ENCODE results near the gene HMGCLL1.

Gene HMGCLL1

GRCh38 chr6:55450005-55450404, 129.0 kb downstream of the HMGCLL1 start:
- DNase-seq (ENCODE audit: low read depth in 1 of 2, low spot score in 1 of 2) = no peak
- in situ Hi-C loops (cut with HindIII; ENCODE audit: low pct_unique_long_range_greater_than_20kb, low sequenced_read_pairs) = no loop called here

GRCh38 chr6:55449225-55449624, 129.8 kb downstream of the HMGCLL1 start:
- peak in 1 of 2 experiments; percentile 57 for DNase-seq (ENCODE audit: low read depth in 1 of 2, low spot score in 1 of 2)
- in situ Hi-C loops (cut with HindIII; ENCODE audit: low pct_unique_long_range_greater_than_20kb, low sequenced_read_pairs) = no loop called here
- TF ChIP-seq JUND (IDR thresholded peaks at IDR 0.05; ENCODE audit: low read depth) = no peak

More at GRCh38 chr6:55450005-55450404, 129.0 kb downstream of the HMGCLL1 start:
- no peak for TF ChIP-seq JUND (IDR thresholded peaks at IDR 0.05; ENCODE audit: low read depth)

DNA sequence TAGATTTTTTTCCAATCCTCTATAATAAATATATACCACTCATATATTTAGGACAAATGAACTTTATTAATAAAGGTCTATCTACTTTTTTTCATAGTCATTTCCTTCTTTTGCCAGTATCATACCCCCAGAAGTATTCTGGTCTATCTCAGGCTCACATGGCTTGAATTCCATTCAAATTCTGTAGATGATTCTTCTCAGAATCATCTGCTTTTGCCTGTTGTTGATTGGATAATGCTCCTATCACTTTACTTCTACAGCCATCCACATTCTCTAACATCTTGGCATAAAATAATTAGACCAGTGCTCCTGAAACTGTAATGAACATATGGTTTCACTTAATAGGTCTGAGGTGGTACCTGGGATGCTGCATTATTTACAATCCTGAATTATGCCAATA, 130.5 kb downstream of the HMGCLL1 start:
- in situ Hi-C loops (cut with HindIII; ENCODE audit: low pct_unique_long_range_greater_than_20kb, low sequenced_read_pairs) = no loop called here
- TF ChIP-seq JUND (IDR thresholded peaks at IDR 0.05; ENCODE audit: low read depth) = no peak
- DNase-seq (ENCODE audit: low read depth in 1 of 2, low spot score in 1 of 2) = no peak

DNA sequence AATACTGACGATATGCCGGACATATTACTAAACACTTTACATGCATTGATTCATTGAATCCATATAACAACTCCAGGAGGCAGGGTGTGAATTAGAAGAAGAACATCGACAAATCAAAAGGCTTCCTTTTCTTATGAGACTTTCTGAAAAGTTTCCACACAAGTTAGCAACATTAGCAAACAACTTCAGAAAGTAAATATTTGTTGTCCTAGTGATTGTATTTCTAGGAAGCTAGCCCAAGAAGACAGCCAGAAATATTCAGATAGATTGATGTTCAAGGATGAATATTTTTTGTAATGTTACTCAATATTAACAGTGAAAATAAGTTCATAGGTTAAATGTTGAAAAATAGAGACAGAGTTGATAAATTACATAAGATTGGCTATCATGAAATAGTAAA, 131.1 kb downstream of the HMGCLL1 start:
- in situ Hi-C loops (cut with HindIII; ENCODE audit: low pct_unique_long_range_greater_than_20kb, low sequenced_read_pairs) = no loop called here
- DNase-seq (ENCODE audit: low read depth in 1 of 2, low spot score in 1 of 2) = peak in 1 of 2 experiments; percentile 13
- no peak for TF ChIP-seq JUND (IDR thresholded peaks at IDR 0.05; ENCODE audit: low read depth)

DNA sequence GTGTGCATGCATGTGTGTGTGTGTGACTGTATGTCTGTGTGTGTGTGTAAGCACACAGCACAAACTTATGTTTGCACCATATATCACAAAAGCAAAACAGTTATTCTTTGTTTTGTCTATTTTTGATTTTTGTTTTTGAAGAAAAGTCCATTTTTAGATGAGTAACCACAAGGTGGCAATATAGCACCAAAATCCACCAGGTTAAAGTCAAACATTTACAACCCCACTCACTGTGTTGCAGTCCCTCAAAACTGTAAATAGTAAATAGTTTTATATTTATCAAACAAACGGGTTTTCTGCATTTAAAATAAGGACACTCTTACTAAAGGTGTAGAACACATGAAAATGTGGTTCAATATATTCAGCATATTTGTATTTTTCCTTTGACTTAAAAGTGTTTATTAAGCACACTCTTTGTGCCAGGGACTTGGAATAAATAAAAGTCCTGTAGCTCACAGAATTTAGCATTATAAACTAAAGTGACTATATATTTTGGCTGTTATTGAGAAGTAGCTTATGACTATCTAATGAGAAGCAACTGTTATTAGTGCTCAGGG, 133.3 kb downstream of the HMGCLL1 start:
- in situ Hi-C loops (cut with HindIII; ENCODE audit: low pct_unique_long_range_greater_than_20kb, low sequenced_read_pairs) = no loop called here
- TF ChIP-seq JUND (IDR thresholded peaks at IDR 0.05; ENCODE audit: low read depth) = no peak
- DNase-seq (ENCODE audit: low read depth in 1 of 2, low spot score in 1 of 2) = peak in 1 of 2 experiments; percentile 52

DNA sequence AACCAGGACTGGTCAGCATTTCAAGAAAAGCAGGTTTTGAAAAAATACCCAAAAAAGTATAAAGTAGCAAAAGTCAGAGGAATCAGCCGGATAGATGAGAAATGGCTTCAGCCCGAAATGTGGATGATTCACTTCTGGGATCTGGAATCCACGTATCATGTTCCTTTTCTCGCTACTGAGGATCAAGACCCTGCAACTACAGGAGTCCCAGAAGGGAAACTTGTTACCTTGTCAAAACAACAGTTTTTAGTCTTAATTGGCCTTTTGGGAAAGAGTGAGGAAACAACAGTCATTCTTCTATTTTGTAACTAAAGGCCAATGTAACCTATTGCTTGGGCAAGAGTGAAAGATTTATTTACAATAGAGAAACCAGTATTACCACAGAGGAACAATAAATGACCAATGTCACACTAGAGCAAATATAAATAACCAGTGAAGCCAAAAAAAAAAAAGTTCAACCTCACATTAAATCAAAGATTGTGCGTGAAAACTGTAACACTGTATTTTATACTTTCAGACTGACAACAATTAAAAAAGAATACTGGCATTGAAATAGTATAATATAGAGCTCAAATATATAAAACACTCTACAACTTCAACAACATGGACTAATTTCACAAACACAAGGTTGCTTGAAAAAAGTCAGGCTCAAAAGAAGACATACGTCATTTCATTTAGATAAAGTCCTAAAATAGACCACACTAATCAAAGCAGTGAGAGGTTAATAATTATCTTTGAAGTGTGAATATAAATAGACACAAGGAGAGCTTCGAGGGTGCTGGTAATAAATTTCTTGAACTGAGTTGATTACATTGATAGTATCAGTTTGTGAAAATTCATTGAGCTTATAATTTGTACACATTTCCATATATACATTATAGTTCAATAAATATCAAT, 135.5 kb downstream of the HMGCLL1 start:
- DNase-seq (ENCODE audit: low read depth in 1 of 2, low spot score in 1 of 2) = peak in 1 of 2 experiments; percentile 33
- in situ Hi-C loops (cut with HindIII; ENCODE audit: low pct_unique_long_range_greater_than_20kb, low sequenced_read_pairs) = no loop called here
- TF ChIP-seq JUND (IDR thresholded peaks at IDR 0.05; ENCODE audit: low read depth) = no peak

DNA sequence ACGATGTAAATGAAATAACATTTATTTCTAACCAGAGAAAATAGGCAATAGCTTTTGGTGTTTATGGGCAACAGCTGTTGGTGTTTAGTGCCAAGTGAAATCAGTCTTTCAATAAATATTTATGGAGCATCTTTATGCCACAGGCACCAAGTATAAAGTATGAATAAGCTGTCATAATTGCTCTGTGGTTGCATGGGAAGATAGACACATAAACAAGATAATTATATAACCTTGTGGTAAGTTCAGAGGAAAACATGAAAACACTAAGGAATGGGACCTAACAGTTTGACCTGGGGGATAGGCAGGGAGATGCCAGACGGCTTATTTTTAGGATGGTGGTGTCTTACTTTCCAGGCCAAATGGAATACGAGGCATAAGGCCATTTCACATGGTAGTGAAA, 140.8 kb downstream of the HMGCLL1 start:
- no peak for DNase-seq (ENCODE audit: low read depth in 1 of 2, low spot score in 1 of 2)
- TF ChIP-seq JUND (IDR thresholded peaks at IDR 0.05; ENCODE audit: low read depth) = no peak
- in situ Hi-C loops (cut with HindIII; ENCODE audit: low pct_unique_long_range_greater_than_20kb, low sequenced_read_pairs) = no loop called here

- no peak for TF ChIP-seq JUND (IDR thresholded peaks at IDR 0.05; ENCODE audit: low read depth)
- no peak for DNase-seq (ENCODE audit: low read depth in 1 of 2, low spot score in 1 of 2)
- in situ Hi-C loops (cut with HindIII; ENCODE audit: low pct_unique_long_range_greater_than_20kb, low sequenced_read_pairs) = no loop called here
Measured at GRCh38 chr6:55437141-55437540, 141.9 kb downstream of the HMGCLL1 start.

DNA sequence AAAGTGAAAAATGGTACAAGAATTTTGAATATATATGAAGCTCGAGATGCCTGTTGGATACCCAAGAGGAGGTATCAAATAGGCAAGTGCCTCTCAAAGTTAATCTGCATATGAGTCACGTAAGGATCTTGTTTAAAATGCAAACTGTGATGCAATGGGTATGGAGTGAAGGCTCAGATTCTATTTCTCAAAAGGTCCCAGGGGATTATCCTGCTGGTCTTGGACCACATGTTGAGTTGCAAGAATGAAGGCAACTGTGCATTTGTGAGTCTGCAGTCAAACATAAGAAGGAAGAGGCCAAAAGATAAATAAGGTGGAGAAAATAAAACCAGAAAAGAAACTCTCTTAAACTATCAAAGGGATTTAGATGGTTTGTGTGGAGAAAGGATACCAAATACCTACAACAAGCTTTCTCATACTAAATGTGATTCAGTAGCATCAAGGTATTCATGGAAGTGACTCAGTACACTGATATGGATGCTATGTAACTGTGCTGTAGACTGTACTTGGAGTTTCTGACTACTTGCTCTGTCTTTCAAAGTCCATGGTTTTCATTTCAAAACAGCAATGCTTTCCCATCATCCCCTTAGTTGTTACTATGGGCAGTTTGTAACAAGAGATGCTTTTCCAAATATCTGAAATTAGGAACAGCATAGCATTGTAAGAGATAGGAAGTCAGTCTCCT, 145.4 kb downstream of the HMGCLL1 start:
- in situ Hi-C loops (cut with HindIII; ENCODE audit: low pct_unique_long_range_greater_than_20kb, low sequenced_read_pairs) = no loop called here
- TF ChIP-seq JUND (IDR thresholded peaks at IDR 0.05; ENCODE audit: low read depth) = no peak
- DNase-seq (ENCODE audit: low read depth in 1 of 2, low spot score in 1 of 2) = peak in 1 of 2 experiments; percentile 7

DNA sequence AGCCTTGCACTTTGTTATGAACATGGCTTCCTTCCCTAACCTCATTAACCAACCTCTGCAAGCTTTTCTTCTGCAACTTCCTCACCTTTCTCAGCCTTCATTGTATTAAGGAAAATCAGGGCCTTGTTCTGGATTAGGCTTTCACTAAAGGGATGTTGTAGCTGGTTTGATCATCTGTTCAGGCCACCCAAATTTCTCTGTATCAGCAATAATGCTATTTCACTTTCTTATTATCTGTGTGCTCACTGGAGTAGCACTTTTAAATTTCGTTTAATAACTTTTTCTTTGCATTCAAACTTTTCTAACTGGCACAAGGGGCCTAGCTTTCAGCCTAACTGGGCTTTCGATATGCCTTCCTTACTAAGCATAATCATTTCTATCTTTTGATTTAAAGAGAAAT, 155.1 kb downstream of the HMGCLL1 start:
- no peak for DNase-seq (ENCODE audit: low read depth in 1 of 2, low spot score in 1 of 2)
- no peak for TF ChIP-seq JUND (IDR thresholded peaks at IDR 0.05; ENCODE audit: low read depth)
- in situ Hi-C loops (cut with HindIII; ENCODE audit: low pct_unique_long_range_greater_than_20kb, low sequenced_read_pairs) = no loop called here

DNA sequence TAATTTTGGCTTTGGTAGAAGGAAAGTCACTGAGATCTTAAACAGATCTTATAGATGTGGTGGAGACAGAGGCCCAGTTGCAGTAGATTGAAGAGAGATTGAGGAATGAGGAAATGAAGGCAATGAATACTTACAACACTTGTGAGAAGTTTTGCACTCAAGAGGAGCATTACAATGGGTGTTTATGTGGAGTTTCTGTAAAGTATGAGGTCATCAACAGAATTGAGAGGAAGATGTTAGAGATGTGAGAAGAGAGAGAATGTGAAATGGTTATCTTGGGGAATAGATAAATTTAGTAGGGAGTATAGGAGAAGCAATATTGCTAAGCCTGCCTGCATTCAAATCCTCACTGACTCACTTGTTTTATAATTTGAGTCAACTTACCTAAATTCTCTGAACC, 168.3 kb downstream of the HMGCLL1 start:
- DNase-seq (ENCODE audit: low read depth in 1 of 2, low spot score in 1 of 2) = no peak
- TF ChIP-seq JUND (IDR thresholded peaks at IDR 0.05; ENCODE audit: low read depth) = no peak
- in situ Hi-C loops (cut with HindIII; ENCODE audit: low pct_unique_long_range_greater_than_20kb, low sequenced_read_pairs) = no loop called here

DNA sequence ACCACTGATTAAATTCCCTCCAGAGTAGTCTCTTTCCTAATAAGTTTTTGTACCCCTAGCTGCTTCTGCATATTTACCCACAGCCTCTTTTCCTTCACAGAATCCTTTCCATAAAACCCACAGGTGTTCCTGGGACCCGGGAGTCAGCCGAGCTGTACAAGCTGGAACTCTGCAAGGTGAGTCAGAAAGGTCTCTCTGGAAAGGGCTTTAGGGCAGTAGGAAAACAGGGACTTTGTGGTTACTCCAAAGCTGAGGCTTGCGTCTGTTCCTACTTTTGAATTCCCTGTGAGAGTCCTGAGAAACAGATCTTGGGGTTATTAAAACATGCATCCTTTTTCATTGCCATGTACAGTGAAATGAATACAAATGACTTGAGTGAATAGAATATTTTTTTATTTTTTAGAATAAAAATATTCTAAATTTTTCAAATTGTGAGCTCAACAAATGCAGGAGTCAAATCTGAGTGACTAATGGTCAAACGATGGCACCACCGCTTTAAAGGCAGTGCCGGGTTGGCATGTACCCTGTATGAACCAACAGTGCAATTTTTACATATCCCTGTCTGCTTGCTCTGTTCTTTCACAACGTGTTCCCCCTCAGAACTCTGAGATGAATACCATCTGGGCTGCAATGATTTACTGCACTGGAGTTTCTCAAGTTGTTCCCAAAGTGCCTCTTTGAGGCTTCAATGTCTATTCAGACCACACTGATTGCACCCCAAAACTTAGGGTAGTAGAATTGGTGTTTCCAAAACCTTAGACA, 173.3 kb downstream of the HMGCLL1 start:
- in situ Hi-C loops (cut with HindIII; ENCODE audit: low pct_unique_long_range_greater_than_20kb, low sequenced_read_pairs) = no loop called here
- DNase-seq (ENCODE audit: low read depth in 1 of 2, low spot score in 1 of 2) = no peak
- TF ChIP-seq JUND (IDR thresholded peaks at IDR 0.05; ENCODE audit: low read depth) = no peak
